SK-N-DZ (cell line): ENCODE data around the gene AP1S3.
A peak's percentile ranks its signal among the peaks of the same experiment; 100 is the strongest.
"Not testable (repeated sequence)": the region's sequence is repeated elsewhere in the genome, so short reads cannot be mapped to it uniquely, and the experiment has no call there.

Source experiments
- DNase-seq: peaks from one replicate; pipeline ENCODE4 v3.0.0-alpha.2; 2015; ENCODE audit warnings: low spot score

Gene AP1S3

GRCh38 chr2:223853425-223853837, 16.0 kb upstream of the AP1S3 start:
- DNase-seq, result no peak

DNA sequence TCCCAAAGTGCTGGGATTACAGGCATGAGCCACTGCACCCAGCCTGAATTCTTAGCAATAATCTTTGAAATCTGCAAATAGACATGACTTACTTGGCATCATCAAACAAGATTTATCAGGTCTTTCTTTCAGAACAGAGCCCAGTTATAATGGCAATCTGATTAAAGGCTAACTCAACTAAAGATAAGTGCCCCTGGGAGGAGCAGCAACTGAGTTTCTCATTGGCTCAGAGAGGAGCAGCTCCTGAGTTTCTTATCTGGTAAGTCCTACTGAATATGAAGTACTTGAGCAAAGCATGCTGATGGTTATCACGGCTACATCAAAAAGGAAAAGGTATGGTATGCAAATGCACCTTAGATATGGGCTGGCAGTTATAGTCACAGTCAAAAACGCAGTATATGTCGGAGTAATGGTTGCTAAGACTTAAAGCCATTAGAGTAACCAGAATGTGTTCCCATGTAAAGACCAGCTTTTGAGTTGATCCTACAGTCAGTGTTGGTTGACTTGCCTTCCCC, 15.0 kb upstream of the AP1S3 start:
- DNase-seq, result peak; percentile 83

DNA sequence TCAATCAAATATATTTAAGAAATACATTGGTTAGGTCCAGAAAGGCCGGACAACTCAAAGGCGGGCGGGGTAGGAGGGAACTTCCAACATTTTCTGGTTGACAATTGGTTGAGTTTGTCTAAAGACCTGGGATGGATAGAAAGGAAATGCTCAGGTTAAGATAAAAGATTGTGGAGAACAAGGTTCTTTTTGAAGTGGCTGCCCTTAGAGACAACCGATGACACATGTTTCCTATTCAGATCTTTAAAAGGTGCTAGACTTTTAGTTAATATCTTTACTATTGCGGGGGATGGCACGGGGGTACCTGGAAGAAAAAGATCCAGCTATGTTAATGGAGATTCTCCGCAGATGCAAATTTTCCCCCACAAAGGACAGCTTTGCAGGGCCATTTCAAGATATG, 10.0 kb upstream of the AP1S3 start:
- DNase-seq, result no peak

DNA sequence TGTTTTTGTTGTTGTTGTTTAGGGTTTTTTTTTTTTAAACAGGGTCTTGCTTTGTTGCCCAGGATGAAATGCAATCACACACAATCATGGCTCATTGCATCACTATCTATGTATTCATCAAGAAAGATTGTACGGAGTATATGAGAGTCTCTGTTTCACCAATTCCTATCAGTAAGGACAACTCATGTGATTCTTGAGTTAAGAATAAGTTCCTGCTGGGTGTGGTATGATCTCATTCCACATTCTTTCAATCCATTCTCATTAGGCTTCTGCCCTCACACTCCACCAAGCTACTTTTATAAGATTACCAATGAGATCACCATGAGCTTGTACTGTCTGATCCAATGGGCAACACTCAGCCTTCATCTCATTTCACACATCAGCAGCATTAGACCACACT, 9.1 kb upstream of the AP1S3 start:
- no peak for DNase-seq

GRCh38 chr2:223841436-223842190, 4.2 kb upstream of the AP1S3 start:
- DNase-seq, result no peak

DNA sequence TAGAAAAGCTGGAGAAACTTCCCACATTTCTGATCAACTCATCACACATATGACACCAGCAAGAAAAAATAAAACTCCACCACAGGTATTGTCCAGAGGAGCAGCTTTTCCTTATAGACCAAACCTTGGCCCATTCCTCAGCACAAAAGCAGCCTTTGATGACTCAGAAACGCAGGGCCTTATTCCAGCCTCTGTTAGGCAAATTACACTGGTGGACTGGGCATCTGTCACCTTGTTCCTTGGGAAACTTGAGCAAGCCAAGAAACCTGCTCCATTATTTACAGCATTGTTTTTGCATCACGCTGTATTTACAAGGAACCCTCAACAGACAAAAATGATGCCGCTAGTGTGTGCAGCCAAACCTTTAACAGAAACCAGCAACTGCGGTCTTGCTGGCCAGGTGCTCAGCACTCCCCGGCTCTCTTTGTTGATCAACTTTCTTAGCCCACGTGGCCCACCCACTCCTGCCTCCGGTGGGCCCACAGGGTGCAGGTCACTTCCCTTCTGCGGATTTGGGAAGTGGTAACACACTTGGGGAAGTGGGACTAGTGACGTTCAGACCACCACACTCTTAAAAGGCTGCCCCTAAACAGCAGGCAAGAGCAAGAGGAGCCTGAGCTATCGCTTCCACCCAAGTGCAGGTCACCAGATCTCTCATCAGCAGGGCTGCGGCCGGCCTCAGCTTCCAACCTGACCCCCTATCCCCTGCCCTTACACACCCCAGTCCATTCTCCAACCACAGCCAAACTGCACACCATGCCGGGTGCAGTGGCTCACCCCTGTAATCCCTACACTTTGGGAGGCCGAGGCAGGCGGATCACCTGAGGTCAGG, 1.5 kb downstream of the AP1S3 start:
- no peak for DNase-seq

DNA sequence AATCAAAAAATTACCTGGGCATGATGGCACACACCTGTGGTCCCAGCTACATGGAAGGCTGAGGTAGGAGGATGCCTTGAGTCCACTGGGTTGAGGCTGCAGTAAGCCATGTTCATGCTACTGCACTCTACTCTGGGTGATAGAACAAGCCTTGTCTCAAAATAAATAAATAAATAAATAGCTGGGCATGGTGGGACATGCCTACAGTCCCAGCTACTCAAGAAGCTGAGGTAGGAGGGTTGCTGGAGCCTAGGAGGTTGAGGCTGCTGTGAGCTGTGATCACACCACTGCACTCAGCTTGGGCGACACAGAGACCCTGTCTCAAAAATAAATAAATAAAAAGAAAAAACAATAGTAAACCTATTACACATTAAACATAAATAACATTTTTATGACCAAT, 3.0 kb downstream of the AP1S3 start:
- no peak for DNase-seq

DNA sequence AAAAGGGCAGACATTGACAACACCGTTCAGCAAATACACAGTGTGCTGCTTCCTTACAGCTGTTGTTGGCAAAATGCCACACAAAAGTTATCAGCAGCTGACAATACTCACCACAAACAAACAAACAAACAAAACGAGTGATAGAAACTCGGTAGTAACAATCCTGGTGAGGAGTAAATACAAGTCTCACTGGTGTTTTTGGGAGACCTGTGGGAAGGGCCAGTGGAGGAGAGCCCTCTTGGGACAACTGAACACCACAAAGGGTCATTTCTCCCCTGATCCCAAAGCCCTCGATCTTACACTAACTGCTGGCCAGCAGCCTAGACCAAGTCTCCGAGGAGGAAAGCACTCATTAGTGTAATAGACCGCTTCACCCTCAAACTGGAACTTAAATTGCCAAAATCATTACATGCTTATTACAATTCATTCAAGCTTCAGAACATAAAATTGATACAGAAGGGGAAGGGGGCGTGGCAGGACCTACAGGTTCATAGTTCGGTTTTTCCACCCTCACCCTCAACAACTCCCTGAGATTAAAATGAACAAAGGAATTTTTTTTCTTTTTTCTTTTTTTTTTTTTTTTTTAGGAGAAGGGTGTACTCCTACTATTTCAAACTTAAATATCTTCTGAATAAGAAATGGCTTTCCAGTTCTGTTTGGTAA, 5.0 kb downstream of the AP1S3 start:
- DNase-seq, result no peak

GRCh38 chr2:223829128-223829527, 8.3 kb downstream of the AP1S3 start:
- DNase-seq, result no peak

DNA sequence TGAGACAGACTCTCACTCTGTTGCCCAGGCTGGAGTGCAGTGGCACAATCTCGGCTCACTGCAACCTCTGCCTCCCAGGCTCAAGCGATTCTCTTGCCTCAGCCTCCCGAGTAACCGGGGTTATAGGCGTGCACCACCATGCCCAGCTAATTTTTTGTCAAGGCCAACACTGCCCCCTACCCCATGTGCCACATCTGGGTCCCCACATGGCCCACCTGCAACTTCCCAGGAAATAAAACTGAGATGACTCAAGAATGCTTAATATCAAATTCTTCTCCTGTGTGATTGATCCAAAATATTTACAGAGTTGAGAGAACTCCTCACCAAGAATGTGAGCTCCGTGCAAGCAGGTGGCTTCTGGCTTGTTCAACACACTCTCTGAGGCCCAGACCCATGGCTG, 9.1 kb downstream of the AP1S3 start:
- no peak for DNase-seq

DNA sequence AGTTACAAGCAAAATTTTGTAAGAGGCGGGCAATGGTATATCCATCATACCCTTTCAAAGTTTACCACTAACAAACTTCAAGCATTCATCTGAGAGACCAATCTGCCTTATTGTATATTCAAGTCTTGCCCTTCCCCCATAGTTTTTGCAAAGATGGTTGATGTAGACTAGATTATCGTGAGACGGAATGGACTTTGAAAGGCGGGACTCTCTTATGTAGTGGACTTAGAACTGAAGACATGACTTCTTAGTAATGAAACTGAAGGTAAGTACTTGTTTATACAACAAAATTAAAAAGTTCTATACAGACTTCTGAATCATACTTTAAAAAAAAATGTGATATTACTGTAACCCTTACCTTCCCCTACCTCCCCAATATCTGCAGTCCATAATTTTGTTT, 10.4 kb downstream of the AP1S3 start:
- DNase-seq, result no peak

DNA sequence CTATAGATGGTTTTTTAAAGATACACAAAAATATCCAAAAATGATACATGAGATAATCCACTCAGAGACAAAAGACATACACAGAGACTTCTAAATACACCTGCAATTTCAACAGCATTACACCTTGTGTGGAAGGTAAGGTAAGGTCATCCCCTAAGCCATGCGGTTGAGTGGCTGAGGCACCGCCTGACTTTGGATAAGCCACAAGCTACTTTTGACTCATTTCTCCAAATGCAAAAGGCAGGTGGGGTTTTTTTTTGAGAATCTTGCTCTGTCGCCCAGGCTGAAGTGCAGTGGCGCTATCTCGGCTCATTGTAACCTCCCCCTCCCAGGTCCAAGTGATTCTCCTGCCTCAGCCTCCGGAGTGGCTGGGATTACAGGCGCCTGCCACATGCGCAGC, 13.1 kb downstream of the AP1S3 start:
- DNase-seq, result no peak

DNA sequence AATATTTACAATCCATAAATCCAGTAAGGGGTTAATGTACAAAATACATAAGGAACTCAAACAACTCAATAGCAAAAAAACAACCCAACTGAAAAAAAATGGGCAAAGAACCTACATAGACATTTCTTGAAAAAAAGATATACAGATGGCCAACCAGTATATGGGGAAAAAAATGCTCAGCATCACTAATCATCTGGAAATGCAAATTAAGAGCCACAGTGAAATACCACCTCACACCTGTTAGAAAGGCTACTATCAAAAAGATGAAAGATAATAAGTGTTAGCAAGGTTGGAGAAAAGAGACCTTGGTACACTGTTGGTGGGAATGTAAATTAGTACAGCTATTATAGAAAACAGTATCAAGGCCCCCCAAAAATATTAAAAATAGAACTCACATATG, 14.6 kb downstream of the AP1S3 start:
- DNase-seq, result no peak

DNA sequence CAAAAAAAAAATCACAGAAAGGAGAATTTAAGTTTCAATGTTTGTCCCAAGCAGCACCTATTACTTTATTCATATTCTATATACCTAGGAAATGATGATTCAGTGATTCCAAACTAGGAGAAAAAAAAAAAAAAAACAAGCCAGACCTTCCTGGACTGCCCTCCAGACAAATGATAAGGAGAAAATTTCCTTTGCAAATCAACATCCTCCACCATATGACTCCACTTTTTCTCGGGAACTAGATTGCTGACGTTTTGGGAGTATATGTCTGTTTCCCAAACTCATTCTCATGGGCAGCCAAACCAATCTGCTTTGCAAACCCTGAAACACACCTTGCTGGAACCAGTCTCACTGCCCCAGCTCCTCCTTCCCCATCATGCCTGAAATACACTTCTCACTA, 16.8 kb downstream of the AP1S3 start:
- DNase-seq, result no peak

DNA sequence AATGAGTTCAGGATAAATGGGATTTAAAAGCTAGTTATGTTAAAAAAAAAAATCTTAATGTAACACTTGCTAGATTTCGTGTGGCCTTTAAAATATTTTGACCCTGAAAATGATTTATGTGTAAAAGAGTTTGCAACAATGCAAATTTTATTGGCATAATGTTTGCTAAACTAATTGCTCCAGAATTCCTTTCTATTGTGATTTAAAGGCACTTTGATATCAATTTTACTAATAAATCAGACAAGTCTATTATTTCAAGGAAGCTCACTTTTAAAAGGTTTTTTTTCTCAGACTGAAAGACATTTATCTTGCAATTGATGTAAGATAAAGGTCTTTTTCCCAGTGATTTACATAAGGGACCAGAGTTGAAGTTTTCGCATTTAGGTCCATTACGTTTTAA, 17.5 kb downstream of the AP1S3 start:
- no peak for DNase-seq

DNA sequence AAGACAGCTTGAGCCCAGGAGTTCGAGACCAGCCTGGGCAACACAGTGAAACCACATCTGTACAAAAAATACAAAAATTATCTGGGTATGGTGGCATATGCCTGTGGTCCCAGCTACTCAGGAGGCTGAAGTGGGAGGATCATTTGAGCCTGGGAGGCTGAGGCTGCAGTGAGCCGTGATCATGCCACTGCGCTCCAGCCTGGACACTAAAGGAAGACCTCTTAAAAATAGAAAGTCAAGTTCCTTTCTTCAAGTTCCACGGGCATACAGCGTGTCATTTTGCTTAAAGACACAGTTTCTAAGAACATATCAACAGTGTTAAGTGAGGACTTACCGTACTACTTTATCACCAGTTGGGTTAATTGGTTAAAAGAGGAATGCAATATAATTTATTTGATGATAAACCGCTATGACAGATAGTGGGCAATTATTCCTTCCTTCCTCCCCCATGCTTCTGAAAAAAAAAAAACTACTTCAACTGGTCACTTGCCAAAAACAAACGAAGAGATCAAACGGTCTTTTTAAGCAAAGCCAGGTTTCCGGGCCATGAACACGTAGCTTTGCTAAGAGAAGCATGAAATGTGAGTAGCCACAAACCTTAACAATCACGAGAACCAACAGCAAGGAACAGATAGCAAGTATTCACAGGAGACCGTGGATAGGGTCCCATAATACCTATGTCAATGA, 21.4 kb downstream of the AP1S3 start:
- no peak for DNase-seq

DNA sequence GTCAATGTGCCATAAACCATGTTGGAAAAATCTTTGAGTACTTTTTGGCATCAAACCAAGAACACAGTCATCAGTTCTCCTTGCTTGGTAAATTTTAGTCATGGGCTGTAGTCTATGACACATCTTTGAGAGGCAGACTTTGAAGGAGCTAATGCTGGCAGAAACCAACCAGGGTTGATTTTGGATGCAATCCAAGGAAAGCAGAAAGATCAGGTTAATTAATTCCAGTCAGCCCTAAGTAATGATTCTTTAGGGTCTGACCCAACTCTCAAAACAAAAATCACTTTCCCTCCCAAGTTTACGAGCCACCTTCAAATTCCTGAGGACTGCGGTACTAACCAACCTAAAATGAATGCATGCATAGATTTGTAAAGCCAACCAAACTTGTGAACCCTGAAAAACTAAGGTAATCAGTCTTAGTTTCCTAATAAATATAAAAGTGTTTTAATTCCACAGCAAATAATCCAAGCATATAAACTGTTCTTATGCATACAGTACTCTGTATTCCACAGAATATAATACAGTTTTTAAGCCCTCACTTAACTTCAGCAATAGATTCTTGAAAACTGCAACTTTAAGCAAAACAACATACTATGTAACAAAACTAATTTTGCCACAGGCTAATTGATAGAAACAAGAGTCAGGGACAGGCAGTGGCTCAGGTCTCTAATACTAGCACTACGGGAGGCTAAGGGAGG, 22.0 kb downstream of the AP1S3 start:
- no peak for DNase-seq

- not testable (repeated sequence) for DNase-seq
These were observed 22.6 kb downstream of the AP1S3 start for GRCh38 chr2:223814764-223815163.

GRCh38 chr2:223813329-223813728, 24.1 kb downstream of the AP1S3 start:
- DNase-seq, result no peak

GRCh38 chr2:223811757-223812156, 25.6 kb downstream of the AP1S3 start:
- no peak for DNase-seq

GRCh38 chr2:223805008-223805407, 32.4 kb downstream of the AP1S3 start:
- no peak for DNase-seq
